ENCODE results near the gene DYNLT2B.
A peak's percentile ranks its signal among the peaks of the same experiment; 100 is the strongest.
"Not testable (repeated sequence)": the region's sequence is repeated elsewhere in the genome, so short reads cannot be mapped to it uniquely, and the experiment has no call there.

DYNLT2B gene

GRCh38 chr3:196317687-196318467, at the start of gene DYNLT2B:
TSS of gene DYNLT2B (minus strand) at chr3:196318240. CDS start at chr3:196318152, 88 bp downstream.
- TF ChIP-seq CTCF (IDR thresholded peaks at IDR 0.05; ENCODE audit: insufficient read depth, low read depth, low read length, missing control alignments), result no peak

GRCh38 chr3:196365736-196366135, 47.7 kb upstream of the DYNLT2B start:
- no peak for DNase-seq (ENCODE audit: low read depth)
- no peak overlapping the region for H3K4me3 ChIP-seq (ENCODE audit: low read length)
- TF ChIP-seq CTCF (IDR thresholded peaks at IDR 0.05; ENCODE audit: insufficient read depth, low read depth, low read length, missing control alignments), result no peak

More at GRCh38 chr3:196317687-196318467, at the start of gene DYNLT2B:
- DNase-seq (ENCODE audit: low read depth), result peak; percentile 93
- H3K4me3 ChIP-seq (ENCODE audit: low read length), result peak within 1 kb of the TSS; percentile 82

- TF ChIP-seq CTCF (IDR thresholded peaks at IDR 0.05; ENCODE audit: insufficient read depth, low read depth, low read length, missing control alignments), result no peak
- H3K4me3 ChIP-seq (ENCODE audit: low read length), result no peak overlapping the region
- DNase-seq (ENCODE audit: low read depth), result no peak
These were observed 42.5 kb upstream of the DYNLT2B start for GRCh38 chr3:196360586-196360985.

- not testable (repeated sequence) for DNase-seq (ENCODE audit: low read depth)
These were observed 40.5 kb upstream of the DYNLT2B start for GRCh38 chr3:196358540-196358939.

GRCh38 chr3:196357905-196358304, 39.9 kb upstream of the DYNLT2B start:
- no peak for TF ChIP-seq CTCF (IDR thresholded peaks at IDR 0.05; ENCODE audit: insufficient read depth, low read depth, low read length, missing control alignments)
- DNase-seq (ENCODE audit: low read depth), result no peak
- no peak overlapping the region for H3K4me3 ChIP-seq (ENCODE audit: low read length)

More at GRCh38 chr3:196358540-196358939, 40.5 kb upstream of the DYNLT2B start:
- H3K4me3 ChIP-seq (ENCODE audit: low read length), result not testable (repeated sequence)

- no peak for TF ChIP-seq CTCF (IDR thresholded peaks at IDR 0.05; ENCODE audit: insufficient read depth, low read depth, low read length, missing control alignments)
- no peak overlapping the region for H3K4me3 ChIP-seq (ENCODE audit: low read length)
- no peak for DNase-seq (ENCODE audit: low read depth)
These were observed 38.5 kb upstream of the DYNLT2B start for GRCh38 chr3:196356556-196356955.

- TF ChIP-seq CTCF (IDR thresholded peaks at IDR 0.05; ENCODE audit: insufficient read depth, low read depth, low read length, missing control alignments), result no peak
- no peak overlapping the region for H3K4me3 ChIP-seq (ENCODE audit: low read length)
- no peak for DNase-seq (ENCODE audit: low read depth)
These were observed 37.6 kb upstream of the DYNLT2B start for GRCh38 chr3:196355668-196356067.

All from epithelial cell of esophagus (primary cell).